Retina (tissue), 1 donor: ENCODE measurements around the gene ALG1.
"Not testable (repeated sequence)": the region's sequence is repeated elsewhere in the genome, so short reads cannot be mapped to it uniquely, and the experiment has no call there.

ENCODE experiments used
- DNase-seq: peaks from one replicate; pipeline ENCODE4 v3.0.0-alpha.2; 2016

The ALG1 gene

GRCh38 chr16:5075637-5076036 lies 4.0 kb downstream of the ALG1 start:
- no peak for DNase-seq

GRCh38 chr16:5077304-5077703 lies 5.7 kb downstream of the ALG1 start:
- no peak for DNase-seq

- DNase-seq = no peak
Observed at GRCh38 chr16:5078626-5079025, 7.0 kb downstream of the ALG1 start.

GRCh38 chr16:5080461-5080860 lies 8.8 kb downstream of the ALG1 start:
- not testable (repeated sequence) for DNase-seq

- not testable (repeated sequence) for DNase-seq
Observed at GRCh38 chr16:5080996-5081395, 9.4 kb downstream of the ALG1 start.

GRCh38 chr16:5083646-5084045 lies 12.0 kb downstream of the ALG1 start:
- DNase-seq = not testable (repeated sequence)

- not testable (repeated sequence) for DNase-seq
Observed at GRCh38 chr16:5084099-5084731, 12.6 kb downstream of the ALG1 start.

- DNase-seq = not testable (repeated sequence)
Observed at GRCh38 chr16:5084802-5085201, 13.2 kb downstream of the ALG1 start.

GRCh38 chr16:5085716-5086115 lies 14.1 kb downstream of the ALG1 start:
- not testable (repeated sequence) for DNase-seq

- not testable (repeated sequence) for DNase-seq
Observed at GRCh38 chr16:5088086-5088790, 16.6 kb downstream of the ALG1 start.

GRCh38 chr16:5088936-5089335 lies 17.3 kb downstream of the ALG1 start:
- DNase-seq = not testable (repeated sequence)

- not testable (repeated sequence) for DNase-seq
Observed at GRCh38 chr16:5089911-5090555, 18.4 kb downstream of the ALG1 start.

GRCh38 chr16:5090592-5090991 lies 18.9 kb downstream of the ALG1 start:
- DNase-seq = not testable (repeated sequence)

- DNase-seq = not testable (repeated sequence)
Observed at GRCh38 chr16:5093081-5093480, 21.4 kb downstream of the ALG1 start.

- DNase-seq = not testable (repeated sequence)
Observed at GRCh38 chr16:5093746-5094145, 22.1 kb downstream of the ALG1 start.

GRCh38 chr16:5095145-5095830 lies 23.6 kb downstream of the ALG1 start:
- DNase-seq = not testable (repeated sequence)

GRCh38 chr16:5096437-5097060 lies 24.9 kb downstream of the ALG1 start:
- not testable (repeated sequence) for DNase-seq

GRCh38 chr16:5097061-5097469 lies 25.4 kb downstream of the ALG1 start:
- peak; percentile 52 for DNase-seq

GRCh38 chr16:5097470-5098220 lies 26.0 kb downstream of the ALG1 start, which contains the start of gene EEF2KMT:
TSS of gene EEF2KMT (minus strand) at chr16:5097795. CDS start at chr16:5097739, 56 bp downstream.
- peak; percentile 96 for DNase-seq

- DNase-seq = peak; percentile 79
Observed at GRCh38 chr16:5098221-5099159, 26.8 kb downstream of the ALG1 start.

- DNase-seq = not testable (repeated sequence)
Observed at GRCh38 chr16:5099174-5099573, 27.5 kb downstream of the ALG1 start.
